HFFc6 (cell line): ENCODE results near the gene TSFM. TPM values are rescaled to one million over a fixed set of nuclear protein-coding genes. Genes with fewer than 3 reads are reported as not detected.

ENCODE experiments used
- DNase-seq: peaks from one replicate; pipeline ENCODE4 v3.0.0-alpha.2; 2018
- H3K27ac Mint-ChIP-seq: 2 replicates; pipeline ENCODE4 v1.8.0; 2020; ENCODE audit warnings: mild to moderate bottlenecking, mixed read lengths
- H3K27me3 Mint-ChIP-seq: 2 replicates; pipeline ENCODE4 v1.8.0; 2021; ENCODE audit warnings: mild to moderate bottlenecking, moderate library complexity, mixed read lengths; ENCODE audit not compliant: insufficient read depth
- H3K36me3 Mint-ChIP-seq: 2 replicates; pipeline ENCODE4 v1.8.0; 2021; ENCODE audit warnings: low read depth, mixed read lengths
- H3K4me1 Mint-ChIP-seq: 2 replicates; pipeline ENCODE4 v1.8.0; 2020; ENCODE audit warnings: low read depth, mixed read lengths
- H3K4me3 Mint-ChIP-seq: 2 replicates; pipeline ENCODE4 v1.8.0; 2020; ENCODE audit warnings: mild to moderate bottlenecking, moderate library complexity, mixed read lengths
- H3K9me3 Mint-ChIP-seq: 2 replicates; pipeline ENCODE4 v1.8.0; 2020; ENCODE audit warnings: mild to moderate bottlenecking, mixed read lengths
- total RNA-seq, 6 experiments: library from RNA; stranded (reverse); fragmentation: NEBNext Ultra II Directional; extraction: Animal tissue kit (Norgen Biotek cat#: 25700); gene quantifications; 2 replicates in 1 of 6; 3 replicates in 5 of 6; pipeline ENCODE4 v1.2.3, GENCODE V29; 2021
- TF ChIP-seq, protein P1 (sequence below): fragments of 200-600 bp; sonication (generic); IDR thresholded peaks from 2 replicates; pipeline ENCODE4 v1.5.0; 2021; ENCODE audit warnings: antibody characterized with exemption, mild to moderate bottlenecking

TSFM gene
- total RNA-seq, 6 experiments from 2014 or later = 28.6 to 36.8 (median 33.7) TPM

DNA sequence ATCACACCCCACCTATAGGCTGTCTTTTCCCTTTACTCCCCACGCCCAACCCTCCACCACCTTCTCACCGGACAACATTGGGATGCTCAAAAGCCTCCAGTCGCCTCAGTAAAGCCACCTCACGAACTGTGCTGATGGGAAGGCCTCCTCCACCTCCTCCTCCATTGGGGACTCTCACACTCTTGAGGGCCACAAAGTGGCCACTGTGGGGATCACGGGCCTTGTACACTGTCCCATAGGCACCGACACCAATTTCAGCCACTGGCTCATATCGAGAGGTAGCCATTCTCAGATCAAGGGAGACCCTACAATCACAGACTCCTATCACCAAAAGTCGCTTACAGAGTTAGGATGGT, 31.2 kb upstream of the TSFM start:
- Mint-ChIP-seq H3K36me3 (peaks cover 36% of the 10 kb centered on the region), H3K9me3 (no peaks in the 10 kb centered on the region)

GRCh38 chr12:57751788-57752667, 30.6 kb upstream of the TSFM start, which contains the start of gene CDK4:
CDK4 (minus strand) TSS chr12:57752310; CDS start chr12:57751717, 593 bp downstream.
- H3K36me3 Mint-ChIP-seq = peaks cover 31% of the 10 kb centered on the region
- H3K9me3 Mint-ChIP-seq = no peaks in the 10 kb centered on the region
- peaks cover 37% of the 10 kb centered on the region for H3K4me1 Mint-ChIP-seq
- DNase-seq = peak; percentile 100
- TF ChIP-seq, protein P1, sequence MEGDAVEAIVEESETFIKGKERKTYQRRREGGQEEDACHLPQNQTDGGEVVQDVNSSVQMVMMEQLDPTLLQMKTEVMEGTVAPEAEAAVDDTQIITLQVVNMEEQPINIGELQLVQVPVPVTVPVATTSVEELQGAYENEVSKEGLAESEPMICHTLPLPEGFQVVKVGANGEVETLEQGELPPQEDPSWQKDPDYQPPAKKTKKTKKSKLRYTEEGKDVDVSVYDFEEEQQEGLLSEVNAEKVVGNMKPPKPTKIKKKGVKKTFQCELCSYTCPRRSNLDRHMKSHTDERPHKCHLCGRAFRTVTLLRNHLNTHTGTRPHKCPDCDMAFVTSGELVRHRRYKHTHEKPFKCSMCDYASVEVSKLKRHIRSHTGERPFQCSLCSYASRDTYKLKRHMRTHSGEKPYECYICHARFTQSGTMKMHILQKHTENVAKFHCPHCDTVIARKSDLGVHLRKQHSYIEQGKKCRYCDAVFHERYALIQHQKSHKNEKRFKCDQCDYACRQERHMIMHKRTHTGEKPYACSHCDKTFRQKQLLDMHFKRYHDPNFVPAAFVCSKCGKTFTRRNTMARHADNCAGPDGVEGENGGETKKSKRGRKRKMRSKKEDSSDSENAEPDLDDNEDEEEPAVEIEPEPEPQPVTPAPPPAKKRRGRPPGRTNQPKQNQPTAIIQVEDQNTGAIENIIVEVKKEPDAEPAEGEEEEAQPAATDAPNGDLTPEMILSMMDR = no peak
- peaks cover 26% of the 10 kb centered on the region for H3K27me3 Mint-ChIP-seq
- peak within 1 kb of the TSS; percentile 98 for H3K4me3 Mint-ChIP-seq
- peak within 1 kb of the TSS; percentile 97 for H3K27ac Mint-ChIP-seq

More for the DNA sequence above, 31.2 kb upstream of the TSFM start:
- Mint-ChIP-seq H3K27me3 (peaks cover 19% of the 10 kb centered on the region), H3K4me3 (peak overlapping the region; percentile 98), H3K27ac (peak overlapping the region; percentile 97), H3K4me1 (peaks cover 38% of the 10 kb centered on the region)
- DNase-seq = no peak
- TF ChIP-seq, protein P1 = no peak

DNA sequence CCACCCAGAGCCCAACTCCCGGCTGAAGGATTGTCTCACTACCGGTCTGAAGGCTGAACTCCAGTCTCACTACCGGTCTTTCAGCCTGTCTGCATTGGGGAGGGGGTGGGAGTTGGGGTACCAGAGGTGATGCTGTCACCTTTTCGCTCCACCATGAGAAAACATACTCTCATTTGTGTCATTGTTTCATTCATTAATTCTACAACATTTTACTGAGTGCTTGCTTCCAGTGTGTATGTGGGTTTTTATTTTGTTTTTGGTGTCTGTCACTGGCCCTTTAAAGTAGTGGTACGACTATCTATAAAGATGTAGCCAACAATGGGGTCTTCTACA, 30.0 kb upstream of the TSFM start:
- Mint-ChIP-seq H3K4me1 (peaks cover 37% of the 10 kb centered on the region), H3K27me3 (peaks cover 30% of the 10 kb centered on the region), H3K4me3 (peak overlapping the region; percentile 98), H3K9me3 (no peaks in the 10 kb centered on the region), H3K27ac (peak overlapping the region; percentile 97), H3K36me3 (peaks cover 27% of the 10 kb centered on the region)
- TF ChIP-seq, protein P1 = no peak
- DNase-seq = no peak

GRCh38 chr12:57753756-57754337, 28.7 kb upstream of the TSFM start:
- Mint-ChIP-seq H3K27me3 (peaks cover 34% of the 10 kb centered on the region), H3K27ac (no peak overlapping the region), H3K4me1 (peaks cover 37% of the 10 kb centered on the region), H3K4me3 (peak overlapping the region; percentile 83), H3K36me3 (peaks cover 21% of the 10 kb centered on the region), H3K9me3 (no peaks in the 10 kb centered on the region)
- DNase-seq = no peak
- TF ChIP-seq, protein P1 = no peak

GRCh38 chr12:57754411-57755193, 28.0 kb upstream of the TSFM start, which contains the start of gene MARCHF9:
MARCHF9 (plus strand) TSS chr12:57755103; CDS start chr12:57755529, 426 bp downstream.
- TF ChIP-seq, protein P1 = no peak
- Mint-ChIP-seq H3K4me3 (peak within 1 kb of the TSS; percentile 83), H3K27me3 (peaks cover 34% of the 10 kb centered on the region), H3K4me1 (peaks cover 37% of the 10 kb centered on the region), H3K27ac (no peak within 1 kb of the TSS), H3K9me3 (no peaks in the 10 kb centered on the region), H3K36me3 (peaks cover 21% of the 10 kb centered on the region)
- no peak for DNase-seq
